BLaER1 treated with 17β-estradiol and CSF1 and Interleukin-3, amounts not matched to agents 10 nM and 100 nM (cell line): Measurements from ENCODE around the gene SMC3.
"Not testable (repeated sequence)": the region's sequence is repeated elsewhere in the genome, so short reads cannot be mapped to it uniquely, and the experiment has no call there.

Experiments used
- H3K27ac ChIP-seq, 11 experiments: shearing (Covaris generic); formaldehyde crosslinking; 2 replicates each; pipeline ENCODE4 v1.8.1; 2022
- H3K27me3 ChIP-seq, 11 experiments: shearing (Covaris generic); formaldehyde crosslinking; 2 replicates each; pipeline ENCODE4 v1.8.1; 2022
- H3K36me3 ChIP-seq, 11 experiments: shearing (Covaris generic); formaldehyde crosslinking; 2 replicates each; pipeline ENCODE4 v1.8.1; 2022
- H3K4me1 ChIP-seq, 10 experiments: shearing (Covaris generic); formaldehyde crosslinking; 2 replicates each; pipeline ENCODE4 v1.8.1; 2022
- H3K4me2 ChIP-seq, 11 experiments: shearing (Covaris generic); formaldehyde crosslinking; 2 replicates each; pipeline ENCODE4 v1.8.1; 2022
- H3K4me3 ChIP-seq, 10 experiments: shearing (Covaris generic); formaldehyde crosslinking; 2 replicates each; pipeline ENCODE4 v1.8.1; 2022
- H3K9ac ChIP-seq, 11 experiments: shearing (Covaris generic); formaldehyde crosslinking; 2 replicates each; pipeline ENCODE4 v1.8.1; 2022
- H3K9me3 ChIP-seq, 11 experiments: shearing (Covaris generic); formaldehyde crosslinking; replicated peaks in 1 of 11; 2 replicates each; pipeline ENCODE4 v1.8.1; 2022
- H4K20me1 ChIP-seq, 11 experiments: shearing (Covaris generic); formaldehyde crosslinking; 2 replicates each; pipeline ENCODE4 v1.8.1; 2022
- Cebpa-rat ChIP-seq, 11 experiments: shearing (Covaris generic); IDR thresholded peaks; 2 replicates each; pipeline ENCODE4 v1.8.1; 2022

SMC3 gene

DNA sequence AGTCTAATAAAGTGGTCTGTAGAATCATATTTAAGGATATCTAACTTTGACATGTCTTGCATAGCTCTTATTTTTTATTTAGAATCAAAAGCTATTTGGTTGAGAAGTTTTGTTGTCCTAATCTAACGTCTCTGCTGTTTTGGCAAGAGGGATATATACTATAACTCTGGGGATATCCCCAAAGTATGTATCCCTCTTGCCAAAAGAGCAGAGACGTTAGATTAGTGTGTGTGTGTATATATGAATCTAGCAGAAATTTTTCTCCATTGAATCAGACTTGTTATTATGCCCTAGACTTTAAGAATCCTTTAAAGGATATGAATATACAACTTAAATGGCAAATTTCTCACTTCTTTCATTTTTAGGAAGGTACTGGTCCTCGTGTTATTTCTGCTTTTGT, 9.6 kb downstream of the SMC3 start:
- Histone ChIP-seq H4K20me1 (peaks cover 4 to 41% (median 19%) of the 10 kb centered on the region in 11 experiments; a peak in 17 of 22 replicates), H3K27ac (no peak overlapping the region), H3K9ac (no peak overlapping the region), H3K4me2 (no peak overlapping the region), H3K4me1 (peaks cover 0 to 6% (median 0%) of the 10 kb centered on the region in 10 experiments; a peak in 4 of 20 replicates), H3K9me3 (no peaks in the 10 kb centered on the region), H3K4me3 (no peak overlapping the region), H3K27me3 (no peaks in the 10 kb centered on the region), H3K36me3 (peaks cover 76 to 95% (median 86%) of the 10 kb centered on the region in 11 experiments)
- no peak for TF ChIP-seq Cebpa-rat (IDR thresholded peaks at IDR 0.05)

DNA sequence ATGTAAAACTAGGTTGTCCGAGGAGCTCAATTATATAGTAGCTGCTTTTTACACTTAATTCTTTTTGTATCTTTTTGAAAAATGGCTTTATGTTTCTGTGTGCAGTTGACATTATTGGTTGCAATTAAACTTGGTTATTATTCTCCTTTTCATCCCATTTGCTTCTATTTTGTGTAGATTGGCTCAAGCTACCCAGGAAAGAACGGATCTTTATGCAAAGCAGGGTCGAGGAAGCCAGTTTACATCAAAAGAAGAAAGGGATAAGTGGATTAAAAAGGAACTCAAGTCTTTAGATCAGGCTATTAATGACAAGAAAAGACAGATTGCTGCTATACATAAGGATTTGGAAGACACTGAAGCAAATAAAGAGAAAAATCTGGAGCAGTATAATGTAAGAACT, 16.5 kb downstream of the SMC3 start:
- no peak overlapping the region for H3K4me3 ChIP-seq
- no peak overlapping the region for H3K9ac ChIP-seq
- no peak overlapping the region for H3K4me2 ChIP-seq
- no peaks in the 10 kb centered on the region for H3K4me1 ChIP-seq
- TF ChIP-seq Cebpa-rat (IDR thresholded peaks at IDR 0.05), result no peak
- peaks cover 98 to 100% (median 100%) of the 10 kb centered on the region in 11 experiments for H3K36me3 ChIP-seq
- no peaks in the 10 kb centered on the region for H3K9me3 ChIP-seq
- 0 out of 22 replicates have a peak, but pooled peaks cover 0 to 6% (median 0%) of the 10 kb centered on the region in 11 experiments for H4K20me1 ChIP-seq
- no peaks in the 10 kb centered on the region for H3K27me3 ChIP-seq
- H3K27ac ChIP-seq, result no peak overlapping the region

DNA sequence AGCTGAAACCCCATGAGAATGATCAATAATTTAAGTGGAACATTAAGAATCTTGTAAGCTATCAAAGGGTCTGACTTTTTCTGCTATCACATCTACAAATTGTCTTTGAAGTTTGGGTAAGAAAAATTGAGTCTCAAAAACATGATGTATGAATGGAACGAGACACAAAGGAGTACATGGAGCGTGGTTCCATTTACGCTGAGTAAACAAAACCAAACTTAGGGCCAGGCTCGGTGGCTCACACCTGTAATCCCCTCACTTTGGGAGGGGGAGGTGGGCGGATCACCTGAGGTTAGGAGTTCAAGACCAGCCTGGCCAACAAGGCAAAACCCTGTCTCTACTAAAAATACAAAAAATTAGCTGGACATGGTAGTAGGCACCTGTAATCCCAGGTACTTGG, 24.3 kb downstream of the SMC3 start:
- Histone ChIP-seq H3K4me3 (no peak overlapping the region), H3K27me3 (no peaks in the 10 kb centered on the region), H3K36me3 (peaks cover 81 to 100% (median 98%) of the 10 kb centered on the region in 11 experiments), H3K4me1 (no peaks in the 10 kb centered on the region), H3K4me2 (no peak overlapping the region), H3K9me3 (no peaks in the 10 kb centered on the region), H3K9ac (no peak overlapping the region), H4K20me1 (peaks cover 0 to 1% (median 0%) of the 10 kb centered on the region in 11 experiments; a peak in 1 of 22 replicates), H3K27ac (no peak overlapping the region)
- TF ChIP-seq Cebpa-rat (IDR thresholded peaks at IDR 0.05), result no peak

DNA sequence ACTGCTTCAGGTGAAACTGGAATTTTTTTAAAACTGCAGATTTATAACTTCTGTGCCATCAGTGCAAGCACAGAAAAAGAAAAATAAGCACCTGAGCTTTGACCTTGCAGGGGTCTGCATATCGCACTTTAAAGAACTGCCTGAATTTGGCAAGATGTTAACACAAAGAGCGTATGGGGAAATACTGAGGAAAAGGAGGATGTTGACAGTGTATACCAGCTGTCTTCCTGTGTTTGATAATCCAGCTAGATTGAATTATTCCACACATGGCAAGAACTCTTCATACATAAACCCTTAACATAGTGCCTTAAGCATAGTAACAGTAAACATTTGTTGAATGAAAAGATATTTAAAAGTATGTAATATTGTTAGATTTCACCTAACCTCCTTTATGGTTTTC, 30.0 kb downstream of the SMC3 start:
- peaks cover 0 to 3% (median 0%) of the 10 kb centered on the region in 11 experiments; a peak in 1 of 22 replicates for H4K20me1 ChIP-seq
- H3K27me3 ChIP-seq, result no peaks in the 10 kb centered on the region
- H3K9me3 ChIP-seq, result no peaks in the 10 kb centered on the region
- TF ChIP-seq Cebpa-rat (IDR thresholded peaks at IDR 0.05), result no peak
- no peak overlapping the region for H3K27ac ChIP-seq
- H3K36me3 ChIP-seq, result peaks cover 66 to 99% (median 86%) of the 10 kb centered on the region in 11 experiments
- no peak overlapping the region for H3K4me2 ChIP-seq
- no peak overlapping the region for H3K4me3 ChIP-seq
- H3K9ac ChIP-seq, result no peak overlapping the region
- H3K4me1 ChIP-seq, result no peaks in the 10 kb centered on the region

DNA sequence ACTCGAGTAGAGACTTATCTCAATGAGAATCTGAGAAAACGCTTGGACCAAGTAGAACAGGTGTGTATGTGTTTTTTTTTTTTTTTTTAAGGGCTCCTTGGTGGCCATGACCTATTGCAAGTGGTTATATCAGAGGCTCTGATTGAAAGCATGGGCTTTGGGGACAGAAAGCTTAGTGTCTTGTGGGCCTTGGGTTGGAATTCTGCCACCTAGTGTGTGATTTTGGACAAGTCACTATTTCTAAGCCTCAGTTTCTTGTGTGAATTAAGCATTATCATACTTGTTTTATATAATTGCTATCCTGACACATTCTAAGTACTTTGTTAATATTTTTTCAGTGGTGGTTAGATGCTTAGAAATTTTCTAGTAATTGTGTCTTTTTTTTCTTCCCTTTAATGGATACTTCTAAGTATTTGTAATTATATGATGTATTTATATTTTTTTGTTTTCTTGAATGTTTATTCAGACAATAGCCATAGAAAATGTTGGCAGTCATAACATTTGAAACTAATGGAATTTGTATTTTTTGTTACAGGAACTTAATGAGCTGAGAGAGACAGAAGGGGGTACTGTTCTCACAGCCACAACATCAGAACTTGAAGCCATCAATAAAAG, 33.1 kb downstream of the SMC3 start:
- Histone ChIP-seq H3K36me3 (peaks cover 65 to 99% (median 86%) of the 10 kb centered on the region in 11 experiments), H3K9ac (no peak overlapping the region), H3K27ac (no peak overlapping the region), H3K4me2 (no peak overlapping the region), H4K20me1 (peaks cover 0 to 3% (median 0%) of the 10 kb centered on the region in 11 experiments; a peak in 1 of 22 replicates), H3K27me3 (no peaks in the 10 kb centered on the region), H3K4me3 (no peak overlapping the region), H3K4me1 (no peaks in the 10 kb centered on the region), H3K9me3 (no peaks in the 10 kb centered on the region)
- TF ChIP-seq Cebpa-rat (IDR thresholded peaks at IDR 0.05), result no peak

DNA sequence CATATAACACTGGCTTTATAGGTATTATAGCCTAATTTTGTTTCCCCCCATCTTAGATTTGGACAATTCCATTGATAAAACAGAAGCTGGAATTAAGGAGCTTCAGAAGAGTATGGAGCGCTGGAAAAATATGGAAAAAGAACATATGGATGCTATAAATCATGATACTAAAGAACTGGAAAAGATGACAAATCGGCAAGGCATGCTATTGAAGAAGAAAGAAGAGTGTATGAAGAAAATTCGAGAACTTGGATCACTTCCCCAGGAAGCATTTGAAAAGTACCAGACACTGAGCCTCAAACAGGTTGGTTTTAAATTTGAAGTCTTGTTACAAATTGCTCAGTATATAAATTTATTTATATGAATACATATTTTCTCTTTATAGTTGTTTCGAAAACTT, 34.1 kb downstream of the SMC3 start:
- no peak overlapping the region for H3K27ac ChIP-seq
- H3K4me1 ChIP-seq, result no peaks in the 10 kb centered on the region
- H3K4me2 ChIP-seq, result no peak overlapping the region
- no peak for TF ChIP-seq Cebpa-rat (IDR thresholded peaks at IDR 0.05)
- H3K27me3 ChIP-seq, result no peaks in the 10 kb centered on the region
- no peak overlapping the region for H3K4me3 ChIP-seq
- peaks cover 0 to 3% (median 0%) of the 10 kb centered on the region in 11 experiments; a peak in 1 of 22 replicates for H4K20me1 ChIP-seq
- H3K9me3 ChIP-seq, result no peaks in the 10 kb centered on the region
- no peak overlapping the region for H3K9ac ChIP-seq
- H3K36me3 ChIP-seq, result peaks cover 61 to 99% (median 85%) of the 10 kb centered on the region in 11 experiments

DNA sequence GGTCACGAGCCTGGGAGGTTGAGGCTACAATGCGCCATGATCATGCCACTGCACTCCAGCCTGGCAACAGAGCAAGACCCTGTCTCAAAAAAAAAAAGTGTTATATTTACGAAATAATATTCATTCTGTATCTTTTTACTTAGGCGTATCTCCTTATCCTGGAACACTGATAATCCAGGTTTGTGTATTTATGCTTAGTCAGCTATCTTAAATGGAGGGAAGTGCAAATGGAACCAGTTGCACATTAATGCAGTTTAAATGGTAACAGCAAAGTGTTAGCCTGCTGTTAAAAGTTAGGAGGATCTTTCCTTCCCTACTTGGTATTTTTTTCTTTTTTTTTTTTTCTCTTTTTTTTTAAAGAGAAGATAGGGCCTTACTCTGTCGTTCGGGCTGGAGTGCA, 40.6 kb downstream of the SMC3 start:
- Histone ChIP-seq H3K27ac (no peak overlapping the region), H3K9ac (no peak overlapping the region), H3K4me2 (no peak overlapping the region), H3K36me3 (peaks cover 31 to 53% (median 42%) of the 10 kb centered on the region in 11 experiments; a peak in 21 of 22 replicates), H4K20me1 (no peaks in the 10 kb centered on the region), H3K9me3 (no peaks in the 10 kb centered on the region), H3K4me3 (no peak overlapping the region), H3K27me3 (no peaks in the 10 kb centered on the region), H3K4me1 (peaks cover 0 to 4% (median 0%) of the 10 kb centered on the region in 10 experiments; a peak in 1 of 20 replicates)
- no peak for TF ChIP-seq Cebpa-rat (IDR thresholded peaks at IDR 0.05)

DNA sequence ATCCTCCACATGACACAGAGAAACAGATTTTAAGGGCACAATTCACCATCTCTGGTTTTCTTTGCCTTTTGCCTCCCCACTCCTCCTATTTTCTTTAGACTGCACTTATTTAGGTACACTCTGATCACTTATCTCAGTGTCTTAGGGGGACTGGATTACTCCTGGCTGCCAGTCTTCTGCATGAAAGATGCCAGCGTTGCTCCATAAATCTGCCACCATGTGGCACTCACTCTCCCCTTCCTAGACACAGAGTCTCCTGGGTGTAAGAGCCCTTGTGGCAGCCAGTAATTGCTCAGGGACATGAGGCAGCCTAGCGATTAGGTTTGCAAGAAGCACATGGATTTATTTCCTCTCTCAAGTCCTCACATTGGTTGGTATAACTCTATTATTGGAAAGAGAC, 42.1 kb downstream of the SMC3 start:
- no peak for TF ChIP-seq Cebpa-rat (IDR thresholded peaks at IDR 0.05)
- no peak overlapping the region for H3K4me3 ChIP-seq
- no peaks in the 10 kb centered on the region for H3K27me3 ChIP-seq
- no peaks in the 10 kb centered on the region for H3K9me3 ChIP-seq
- peaks cover 0 to 9% (median 3%) of the 10 kb centered on the region in 10 experiments; a peak in 6 of 20 replicates for H3K4me1 ChIP-seq
- no peaks in the 10 kb centered on the region for H4K20me1 ChIP-seq
- H3K27ac ChIP-seq, result no peak overlapping the region
- H3K4me2 ChIP-seq, result no peak overlapping the region
- H3K36me3 ChIP-seq, result peaks cover 18 to 38% (median 28%) of the 10 kb centered on the region in 11 experiments; a peak in 20 of 22 replicates
- H3K9ac ChIP-seq, result no peak overlapping the region

DNA sequence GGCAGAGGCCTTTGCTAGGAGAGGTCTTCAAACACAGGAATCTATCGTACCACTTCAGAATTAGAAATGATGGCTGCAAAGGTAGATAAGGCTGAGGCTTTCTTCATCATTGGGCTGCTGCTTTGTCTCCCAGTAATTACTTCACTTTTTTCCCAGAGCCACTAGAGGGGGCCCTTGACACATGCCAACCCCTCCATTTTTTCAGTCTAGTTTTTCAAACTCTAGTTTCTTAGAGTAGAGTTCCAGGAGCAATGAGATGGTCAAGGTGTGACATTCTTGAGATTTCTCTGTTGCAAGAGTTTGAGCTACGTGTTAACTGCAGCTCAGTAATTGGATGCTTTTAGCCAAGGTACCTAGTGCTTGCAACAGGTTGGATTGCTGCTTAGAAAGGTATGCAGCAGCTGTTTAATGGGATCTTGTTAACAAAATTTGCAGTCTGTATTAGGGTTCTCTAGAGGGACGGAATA, 42.8 kb downstream of the SMC3 start:
- Histone ChIP-seq H3K4me2 (no peak overlapping the region), H3K9ac (no peak overlapping the region), H3K9me3 (no peaks in the 10 kb centered on the region), H4K20me1 (no peaks in the 10 kb centered on the region), H3K27me3 (no peaks in the 10 kb centered on the region), H3K4me1 (peaks cover 0 to 9% (median 3%) of the 10 kb centered on the region in 10 experiments; a peak in 6 of 20 replicates), H3K4me3 (no peak overlapping the region), H3K36me3 (peaks cover 11 to 30% (median 20%) of the 10 kb centered on the region in 11 experiments; a peak in 19 of 22 replicates), H3K27ac (no peak overlapping the region)
- TF ChIP-seq Cebpa-rat (IDR thresholded peaks at IDR 0.05), result no peak

DNA sequence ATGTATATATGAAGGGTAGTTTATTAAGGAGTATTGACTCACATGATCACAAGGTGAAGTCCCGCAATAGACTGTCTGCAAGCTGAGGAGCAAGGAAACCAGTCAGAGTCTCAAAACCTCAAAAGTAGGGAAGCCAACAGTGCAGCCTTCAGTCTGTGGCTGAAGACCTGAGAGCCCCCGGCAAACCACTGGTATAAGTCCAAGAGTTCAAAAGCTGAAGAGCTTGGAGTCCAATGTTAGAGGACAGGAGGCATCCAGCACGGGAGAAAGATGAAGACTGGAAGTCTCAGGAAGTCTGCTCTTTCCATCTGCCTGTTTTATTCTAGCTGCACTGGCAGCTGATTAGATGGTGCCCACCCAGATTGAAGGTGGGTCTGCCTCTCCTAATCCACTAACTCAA, 43.3 kb downstream of the SMC3 start:
- not testable (repeated sequence) for H3K9me3 ChIP-seq, H3K4me2 ChIP-seq, H3K27ac ChIP-seq, H3K9ac ChIP-seq, H3K4me3 ChIP-seq, H3K4me1 ChIP-seq, H3K27me3 ChIP-seq, H4K20me1 ChIP-seq
- peaks cover 11 to 26% (median 16%) of the 10 kb centered on the region in 11 experiments; a peak in 19 of 22 replicates for H3K36me3 ChIP-seq
